ENCODE results near the gene KDM5C.

GRCh38 chrX:53156207-53156596 is 68.8 kb downstream of the KDM5C start:
- TF ChIP-seq EZH2 (IDR thresholded peaks at IDR 0.05; ENCODE audit: borderline replicate concordance, insufficient read depth, low read length, poor library complexity, severe bottlenecking) (no peak), POLR2AphosphoS5 (IDR thresholded peaks at IDR 0.05) (no peak)
- TF ChIP-seq, protein P1, sequence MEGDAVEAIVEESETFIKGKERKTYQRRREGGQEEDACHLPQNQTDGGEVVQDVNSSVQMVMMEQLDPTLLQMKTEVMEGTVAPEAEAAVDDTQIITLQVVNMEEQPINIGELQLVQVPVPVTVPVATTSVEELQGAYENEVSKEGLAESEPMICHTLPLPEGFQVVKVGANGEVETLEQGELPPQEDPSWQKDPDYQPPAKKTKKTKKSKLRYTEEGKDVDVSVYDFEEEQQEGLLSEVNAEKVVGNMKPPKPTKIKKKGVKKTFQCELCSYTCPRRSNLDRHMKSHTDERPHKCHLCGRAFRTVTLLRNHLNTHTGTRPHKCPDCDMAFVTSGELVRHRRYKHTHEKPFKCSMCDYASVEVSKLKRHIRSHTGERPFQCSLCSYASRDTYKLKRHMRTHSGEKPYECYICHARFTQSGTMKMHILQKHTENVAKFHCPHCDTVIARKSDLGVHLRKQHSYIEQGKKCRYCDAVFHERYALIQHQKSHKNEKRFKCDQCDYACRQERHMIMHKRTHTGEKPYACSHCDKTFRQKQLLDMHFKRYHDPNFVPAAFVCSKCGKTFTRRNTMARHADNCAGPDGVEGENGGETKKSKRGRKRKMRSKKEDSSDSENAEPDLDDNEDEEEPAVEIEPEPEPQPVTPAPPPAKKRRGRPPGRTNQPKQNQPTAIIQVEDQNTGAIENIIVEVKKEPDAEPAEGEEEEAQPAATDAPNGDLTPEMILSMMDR (IDR thresholded peaks at IDR 0.05; ENCODE audit: poor library complexity, severe bottlenecking), result no peak

Data from neural cell (in vitro differentiated cells).